Measurements from ENCODE around the gene NBEA. TPM values are rescaled to one million over a fixed set of nuclear protein-coding genes. Genes with fewer than 3 reads are reported as not detected.

NBEA gene
- total RNA-seq, 1 donor from 2014 or later, result 0.61 TPM

DNA sequence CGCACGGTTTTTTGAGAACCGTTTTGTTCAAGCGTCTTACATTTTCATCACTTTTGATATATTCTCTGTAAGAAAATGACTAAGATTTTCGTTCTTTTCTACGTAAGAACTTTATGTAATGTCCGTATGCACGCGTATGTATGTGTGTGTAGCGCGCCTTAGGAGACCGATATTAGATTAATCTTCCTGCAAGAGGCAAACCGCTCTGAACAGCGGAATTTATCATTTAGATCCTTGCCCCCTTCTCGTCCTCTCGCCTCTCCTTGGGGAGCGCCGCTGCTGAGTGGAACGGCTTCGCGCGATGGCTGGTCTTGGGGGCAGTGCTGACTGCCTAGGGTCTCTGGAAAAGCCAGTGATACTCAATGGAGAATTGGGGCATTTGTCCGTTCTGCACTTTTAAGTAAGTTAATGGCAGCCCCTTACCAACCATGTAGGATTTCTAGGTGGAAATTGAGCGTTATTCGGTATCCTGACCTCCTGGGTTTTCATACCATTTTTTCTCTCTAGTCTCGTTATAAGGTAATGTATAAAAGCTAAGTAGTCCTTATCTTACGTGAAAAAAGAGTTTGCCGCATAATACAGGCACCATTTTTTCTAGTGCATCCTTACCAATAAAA, 529.7 kb downstream of the NBEA start:
- intact Hi-C loops (cut with micrococcal nuclease), result loop anchor here (1.0 kb wide), 1 partner anchor 8 kb away; no protein-coding TSS in a partner anchor

DNA sequence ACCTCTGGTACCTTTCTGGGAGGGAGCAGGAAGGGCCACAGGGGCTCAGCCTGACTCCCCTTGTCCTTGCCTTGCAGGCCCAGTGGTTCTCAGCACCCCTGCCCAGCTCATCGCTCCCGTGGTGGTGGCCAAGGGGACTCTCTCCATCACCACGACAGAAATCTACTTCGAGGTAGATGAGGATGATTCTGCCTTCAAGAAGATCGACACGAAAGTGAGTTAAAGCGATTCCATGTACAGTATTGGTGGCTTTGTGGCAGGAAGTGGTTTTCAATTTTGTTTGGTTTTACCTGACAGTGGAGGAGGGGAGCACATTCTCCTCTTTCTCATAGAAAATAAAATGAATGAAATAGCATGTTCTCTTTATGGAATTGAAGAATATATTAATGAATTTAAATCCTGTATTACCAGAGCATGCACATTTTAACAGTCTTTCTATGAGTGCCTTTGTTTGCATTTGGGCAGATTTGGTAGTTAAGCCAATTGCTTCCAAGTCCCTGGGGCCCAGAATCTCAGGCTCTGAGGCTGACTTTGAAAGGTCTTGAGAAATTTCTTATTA, 530.3 kb downstream of the NBEA start:
- intact Hi-C loops (cut with micrococcal nuclease), result no loop called here

DNA sequence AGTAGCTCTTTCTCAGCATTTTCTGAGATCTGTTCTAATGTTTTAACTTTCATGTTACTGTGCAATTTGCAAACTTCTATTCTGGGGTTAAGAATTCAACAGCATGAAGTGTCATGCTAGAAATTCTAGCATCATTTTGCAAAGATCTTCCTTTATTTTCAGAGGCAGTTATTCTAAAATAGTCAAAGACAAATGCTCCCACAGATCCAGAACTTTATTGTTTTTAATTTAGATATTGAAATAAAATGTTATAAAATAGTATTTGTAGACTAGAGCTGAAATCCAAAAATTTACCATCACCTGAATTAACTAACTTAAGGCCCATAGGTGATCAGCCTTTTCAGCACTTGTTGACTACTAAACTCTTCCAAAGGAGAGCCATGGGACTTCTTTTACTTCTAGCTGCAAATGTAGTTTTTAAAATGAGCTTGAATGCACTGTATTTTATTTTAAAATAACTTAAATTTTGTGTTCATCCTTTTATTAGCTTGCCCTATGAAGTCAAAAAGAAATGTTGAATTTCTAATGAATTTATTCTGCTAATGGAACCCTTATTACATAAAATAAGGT, 531.2 kb downstream of the NBEA start:
- intact Hi-C loops (cut with micrococcal nuclease), result no loop called here

DNA sequence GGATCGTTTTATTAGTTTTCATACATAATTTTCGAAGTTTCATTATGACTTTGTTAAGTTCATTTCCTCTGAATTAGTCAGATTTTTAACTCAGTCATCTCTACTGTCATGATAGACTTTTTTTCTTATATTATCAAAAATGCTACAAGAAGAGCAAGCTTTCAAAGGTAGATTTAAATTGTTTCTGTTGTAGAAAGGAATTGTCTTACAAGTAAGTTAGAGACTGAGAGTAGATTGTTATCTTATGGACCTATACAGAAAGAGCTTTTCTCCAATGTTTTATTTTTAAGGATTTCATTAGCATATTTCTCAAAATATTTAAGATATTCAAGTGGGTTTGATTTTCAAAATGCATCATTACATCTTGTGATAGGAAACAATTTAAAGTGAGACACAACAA, 531.7 kb downstream of the NBEA start:
- intact Hi-C loops (cut with micrococcal nuclease), result no loop called here

DNA sequence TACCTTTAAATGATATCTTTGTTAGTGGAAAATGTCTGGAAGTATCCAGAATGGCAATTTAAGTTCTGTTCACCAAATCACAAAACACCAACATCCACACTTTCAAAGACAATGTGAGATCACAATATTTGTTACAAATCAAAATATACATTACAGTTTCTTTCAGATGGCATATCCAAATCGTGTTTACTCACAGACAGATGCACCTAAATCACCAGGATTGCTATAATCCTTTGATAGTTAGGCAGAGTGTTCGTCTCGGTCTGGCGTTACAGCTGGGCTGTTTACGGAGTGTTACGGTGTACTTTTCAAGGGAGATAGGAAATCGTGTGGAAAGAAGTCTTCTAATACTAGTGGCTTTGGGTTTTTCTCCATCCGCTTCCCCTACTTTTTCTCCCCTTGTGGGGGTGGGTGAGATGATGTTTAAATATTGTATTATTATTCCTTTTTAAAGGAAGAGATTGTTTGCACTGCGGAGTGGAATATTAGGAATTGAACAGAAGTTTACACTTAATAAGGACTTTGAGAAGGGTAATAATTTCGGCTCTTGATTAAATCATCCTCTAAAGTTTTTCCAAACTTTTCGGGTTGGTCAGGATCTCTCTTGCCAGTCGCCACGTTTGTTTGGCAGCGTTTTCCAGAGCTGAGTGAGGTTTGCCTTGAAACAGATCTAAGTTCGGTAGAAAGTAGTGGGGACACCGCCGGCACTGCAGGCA, 532.6 kb downstream of the NBEA start:
- intact Hi-C loops (cut with micrococcal nuclease), result no loop called here

DNA sequence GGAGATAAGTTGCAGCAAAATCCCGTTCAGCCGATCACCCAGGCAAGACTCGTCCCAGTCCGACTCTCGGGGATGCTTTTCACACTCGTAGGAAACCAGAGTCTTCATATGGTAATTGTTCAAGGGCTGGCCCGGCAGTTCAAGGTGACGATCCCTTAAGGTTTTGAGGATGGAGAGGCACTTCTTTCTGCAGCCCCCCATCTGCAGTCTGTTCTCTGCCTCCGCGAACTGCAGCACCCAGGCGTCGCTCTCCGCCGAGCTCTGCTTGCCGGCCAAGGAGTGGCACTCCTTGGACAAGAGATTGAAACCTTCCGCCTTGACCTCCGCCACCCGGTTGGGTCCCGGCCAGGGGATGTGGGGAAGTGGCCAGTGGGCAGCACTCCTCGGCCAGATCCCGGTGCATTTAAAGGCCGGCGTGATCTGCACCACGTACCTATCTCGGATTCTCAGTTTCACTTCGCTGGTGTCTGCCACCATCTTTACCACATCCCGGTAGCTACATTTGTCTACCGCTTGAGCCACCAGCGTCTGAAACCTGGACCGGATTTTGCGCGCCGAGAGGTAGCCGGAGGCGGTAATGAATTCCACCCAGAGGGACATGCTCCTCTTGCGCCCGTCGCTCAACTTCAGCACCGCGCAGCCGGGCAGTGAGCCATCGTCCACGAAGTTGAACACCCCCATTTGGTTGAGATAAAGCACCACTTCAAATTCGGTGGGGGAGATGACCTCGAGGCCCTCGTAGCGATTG, 533.3 kb downstream of the NBEA start:
- intact Hi-C loops (cut with micrococcal nuclease), result no loop called here

DNA sequence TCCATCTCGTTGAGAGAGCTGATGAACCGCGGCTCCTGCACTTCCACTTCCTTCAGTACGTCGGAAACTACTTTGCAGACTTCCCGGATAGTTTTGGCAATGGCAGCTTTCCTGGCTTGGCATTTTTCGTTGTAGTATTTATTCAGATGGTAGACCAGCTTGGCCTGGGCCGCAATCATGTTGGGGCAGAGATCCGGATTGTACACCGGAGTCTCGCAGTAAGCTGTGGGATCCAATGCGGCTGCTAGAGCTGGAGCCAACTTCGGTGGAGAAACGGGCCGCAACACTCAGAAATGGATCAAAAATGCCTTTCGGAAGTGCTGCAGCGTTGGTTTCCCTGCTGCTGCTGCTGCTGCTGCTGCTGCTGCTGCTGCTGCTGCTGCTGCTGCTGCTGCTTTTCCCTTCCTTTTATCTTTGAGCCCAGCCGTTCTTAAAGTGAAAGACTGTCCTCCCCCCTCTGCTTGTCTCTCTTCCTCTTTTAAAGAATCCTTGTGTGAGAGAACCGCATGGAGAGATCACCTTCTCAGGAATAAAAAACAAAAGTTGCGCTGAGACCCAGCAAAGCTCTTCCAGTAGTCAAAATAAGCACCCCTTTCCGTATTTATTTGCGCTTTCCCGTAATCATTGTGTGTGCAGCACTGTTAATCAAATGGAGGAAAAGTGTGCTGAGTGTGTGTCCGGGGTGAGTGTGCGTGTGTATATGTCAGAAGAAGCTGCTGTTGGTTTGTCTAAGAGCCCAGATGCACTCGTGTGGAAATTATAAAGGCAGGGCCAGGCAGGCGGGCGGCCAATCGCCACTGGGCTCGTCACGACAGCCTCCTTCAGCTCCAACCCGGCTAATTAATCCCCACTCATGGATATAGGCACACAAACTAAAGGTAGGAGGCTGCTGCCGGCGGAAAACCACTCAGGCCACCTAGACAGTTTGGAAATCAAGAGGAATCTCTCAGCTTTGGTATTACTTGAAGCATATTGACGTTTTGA, 534.2 kb downstream of the NBEA start, which contains the start of gene MAB21L1:
TSS of gene MAB21L1 (minus strand) at position 730 of the 984 bp plus-strand sequence. CDS start at position 179, 551 bp downstream.
- intact Hi-C loops (cut with micrococcal nuclease), result no loop called here

DNA sequence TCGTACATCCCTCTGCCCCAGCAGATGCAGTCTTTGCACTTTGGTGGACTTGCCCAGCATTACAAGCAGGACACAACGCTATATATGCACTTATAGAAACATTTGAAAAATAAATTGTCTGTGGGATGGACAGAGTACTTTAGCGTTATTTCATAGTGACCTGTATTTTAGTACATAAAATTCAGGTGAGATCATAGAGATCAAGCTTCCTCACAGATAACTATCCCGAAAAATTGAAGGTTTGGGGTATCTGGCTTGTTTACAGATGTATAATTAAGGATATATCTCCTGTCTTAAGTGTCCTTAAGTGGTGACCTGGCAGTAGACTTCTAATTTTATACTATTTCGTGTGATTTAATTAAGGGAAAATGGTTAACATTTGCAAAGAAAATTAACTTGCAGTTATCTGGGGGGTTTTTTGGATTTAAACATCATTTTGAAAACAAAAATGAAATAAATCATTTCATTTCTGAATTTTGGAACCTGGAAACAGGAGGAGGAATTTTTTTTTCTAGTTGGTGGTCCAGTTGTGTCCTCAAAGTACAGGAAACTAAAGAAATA, 535.4 kb downstream of the NBEA start:
- intact Hi-C loops (cut with micrococcal nuclease), result no loop called here

DNA sequence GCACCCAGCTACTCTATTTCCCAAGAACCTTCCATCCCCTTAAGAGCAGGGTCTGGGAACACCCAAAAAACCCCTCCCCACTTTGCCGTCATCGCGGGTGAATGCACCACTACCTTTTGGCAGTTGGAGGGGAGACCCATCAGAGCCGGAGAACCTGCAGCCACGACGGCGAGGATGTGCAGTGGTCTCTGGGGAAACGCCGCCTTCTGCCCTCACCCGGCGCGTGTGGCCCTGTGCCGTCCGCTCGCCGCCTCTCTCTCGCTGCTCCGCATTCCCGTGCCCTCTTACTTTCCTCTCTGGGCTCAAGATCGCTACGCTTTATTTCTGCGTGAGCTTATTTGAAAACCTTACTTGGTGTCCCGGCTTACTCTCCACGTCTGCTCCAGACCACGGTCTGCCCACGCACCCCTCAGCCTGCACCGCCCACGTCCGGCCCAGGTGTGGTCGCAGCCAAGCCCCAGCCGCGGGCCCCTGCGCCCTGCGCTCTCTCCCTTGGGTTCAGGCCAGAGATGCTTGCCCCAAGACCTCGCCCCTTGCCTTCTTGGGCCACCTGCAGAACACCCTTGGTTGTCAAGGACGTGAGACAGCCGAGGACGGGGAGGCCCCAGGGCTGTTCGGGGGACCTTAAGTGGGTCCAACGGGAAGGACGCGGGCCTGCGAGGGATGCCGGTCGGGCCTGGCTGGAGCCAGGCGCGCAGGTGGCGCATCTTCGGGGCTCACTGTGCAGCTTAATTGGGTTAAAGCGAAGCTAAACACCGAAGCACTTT, 536.4 kb downstream of the NBEA start:
- intact Hi-C loops (cut with micrococcal nuclease), result no loop called here

DNA sequence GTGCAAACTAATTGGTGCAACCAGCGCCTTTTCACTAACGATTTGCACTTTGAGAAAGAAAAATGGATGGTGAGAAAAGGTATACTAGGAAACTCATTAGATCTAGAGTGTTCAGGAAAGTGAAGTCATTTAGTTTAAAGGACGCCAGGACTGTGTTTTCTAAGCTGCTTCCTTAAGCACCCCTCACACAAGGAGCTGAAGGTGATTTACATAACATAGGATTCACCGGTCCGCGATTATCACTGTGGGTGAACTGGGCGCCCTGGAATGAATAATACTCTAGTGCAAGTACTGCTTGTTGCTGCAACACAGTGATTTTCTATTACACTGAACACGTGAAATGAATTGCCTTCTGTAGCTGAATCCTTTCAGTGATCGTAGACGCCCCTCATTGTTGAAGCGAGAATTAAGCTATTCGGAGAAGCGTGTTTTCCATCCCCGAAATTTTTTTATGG, 537.0 kb downstream of the NBEA start:
- intact Hi-C loops (cut with micrococcal nuclease), result no loop called here

DNA sequence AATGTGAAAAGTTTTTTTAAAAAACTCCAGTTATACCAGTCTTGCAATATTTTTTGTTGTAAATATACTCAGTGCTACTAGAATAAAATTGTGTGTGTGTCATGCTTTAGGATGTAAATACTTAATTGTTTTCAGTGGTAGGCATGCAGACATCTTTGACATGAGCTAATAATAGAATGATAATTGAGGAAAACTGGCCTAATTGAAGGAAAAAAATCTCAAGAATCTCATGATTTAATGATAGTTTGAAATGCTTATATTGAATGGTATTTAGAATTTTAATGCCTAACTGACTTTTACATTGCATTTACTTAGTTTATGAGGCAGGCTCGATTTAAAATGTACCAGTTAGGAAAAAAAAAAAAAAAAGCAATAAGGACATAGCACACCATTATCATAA, 537.6 kb downstream of the NBEA start:
- intact Hi-C loops (cut with micrococcal nuclease), result loop anchor here (1.0 kb wide), 1 partner anchor 8 kb away; no protein-coding TSS in a partner anchor

DNA sequence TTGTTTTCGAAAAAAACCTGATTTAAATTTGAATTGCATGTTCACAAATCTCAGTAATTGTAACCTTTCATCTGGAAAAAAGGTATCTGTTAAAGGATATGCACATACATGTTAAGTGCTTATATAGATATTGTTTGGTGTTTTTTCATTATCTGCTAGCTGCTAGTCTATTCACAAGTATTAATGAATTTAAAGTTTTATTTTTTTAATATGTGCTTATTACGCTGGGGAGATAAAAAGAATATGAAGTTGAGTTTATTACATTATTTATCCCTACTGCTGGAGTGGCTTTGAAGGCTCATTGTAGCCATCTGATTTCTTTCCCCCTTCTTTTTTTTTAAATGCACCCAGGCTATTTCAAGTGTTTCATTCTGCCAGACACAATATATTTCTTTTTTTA, 538.3 kb downstream of the NBEA start:
- intact Hi-C loops (cut with micrococcal nuclease), result loop anchor here (1.0 kb wide), 1 partner anchor 9 kb away; no protein-coding TSS in a partner anchor

DNA sequence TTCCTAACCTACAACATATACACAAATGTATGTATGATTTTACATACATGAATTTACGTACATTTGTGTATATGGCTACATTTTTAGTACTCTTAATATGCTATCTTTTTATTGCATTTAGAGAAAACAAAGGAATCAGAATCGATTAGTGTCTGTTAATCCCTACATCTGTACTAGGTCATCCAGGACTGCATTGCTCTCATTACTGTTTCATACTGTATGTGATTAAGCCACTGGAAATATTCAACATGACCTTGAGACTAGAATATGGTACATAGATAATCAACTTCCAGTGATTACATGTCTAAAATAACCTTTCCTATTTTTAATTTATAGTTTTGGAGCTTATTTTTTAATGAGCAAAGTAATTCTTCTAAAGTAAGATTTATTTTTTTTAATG, 539.7 kb downstream of the NBEA start:
- intact Hi-C loops (cut with micrococcal nuclease), result no loop called here

DNA sequence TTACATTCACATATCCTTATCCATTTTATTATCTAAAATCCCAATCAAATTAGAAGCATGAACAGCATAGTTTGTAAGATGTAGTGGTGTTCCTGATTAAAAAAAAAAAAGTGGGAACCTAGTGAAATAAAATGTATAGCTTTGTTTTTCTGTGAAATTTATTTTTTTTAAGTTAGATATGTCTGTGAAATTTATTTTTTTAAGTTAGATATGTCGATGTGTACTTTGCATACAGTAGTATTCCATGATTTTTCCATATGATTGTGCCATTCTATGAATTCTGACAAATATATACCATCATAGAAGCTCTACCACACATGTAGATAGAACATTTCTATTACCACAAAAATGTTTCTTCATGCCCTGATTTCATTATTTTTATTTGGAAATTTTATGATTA, 540.5 kb downstream of the NBEA start:
- intact Hi-C loops (cut with micrococcal nuclease), result no loop called here

DNA sequence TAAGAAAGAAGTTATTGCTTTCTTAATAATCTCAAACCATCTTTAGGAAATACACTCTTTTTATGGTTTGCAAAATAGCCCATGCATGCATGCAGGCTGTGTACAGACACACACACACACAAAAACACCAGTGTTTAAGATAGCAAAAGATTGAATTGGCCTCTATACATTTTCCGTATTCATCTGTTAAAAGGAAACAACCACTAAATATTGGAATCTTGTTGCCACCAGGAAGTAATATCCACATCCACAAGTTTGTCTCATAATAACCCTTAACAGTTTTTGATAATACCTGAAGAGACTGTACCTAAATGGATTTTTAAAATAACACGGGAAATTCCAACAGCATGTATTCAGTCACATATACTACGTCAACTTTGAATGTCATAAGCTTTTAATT, 541.7 kb downstream of the NBEA start:
- intact Hi-C loops (cut with micrococcal nuclease), result no loop called here

DNA sequence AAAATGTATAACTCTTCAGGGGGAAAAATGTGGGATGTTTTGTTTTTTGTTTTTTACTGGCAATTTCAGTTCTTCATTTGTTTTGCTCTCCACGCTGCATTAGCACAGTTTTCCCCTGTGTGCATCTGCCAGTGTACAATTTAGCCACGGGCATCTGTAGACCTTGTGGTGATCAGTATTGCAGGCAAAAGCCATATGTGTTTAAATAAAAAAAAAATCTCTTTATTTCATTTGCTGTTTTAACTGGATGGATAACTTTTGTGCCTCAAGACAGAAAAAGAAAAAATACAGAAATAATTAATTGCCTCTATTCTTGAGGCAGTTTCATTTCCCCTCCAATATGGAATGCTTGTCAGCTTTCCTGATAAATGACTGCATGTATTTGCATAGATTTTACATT, 542.3 kb downstream of the NBEA start:
- intact Hi-C loops (cut with micrococcal nuclease), result no loop called here

DNA sequence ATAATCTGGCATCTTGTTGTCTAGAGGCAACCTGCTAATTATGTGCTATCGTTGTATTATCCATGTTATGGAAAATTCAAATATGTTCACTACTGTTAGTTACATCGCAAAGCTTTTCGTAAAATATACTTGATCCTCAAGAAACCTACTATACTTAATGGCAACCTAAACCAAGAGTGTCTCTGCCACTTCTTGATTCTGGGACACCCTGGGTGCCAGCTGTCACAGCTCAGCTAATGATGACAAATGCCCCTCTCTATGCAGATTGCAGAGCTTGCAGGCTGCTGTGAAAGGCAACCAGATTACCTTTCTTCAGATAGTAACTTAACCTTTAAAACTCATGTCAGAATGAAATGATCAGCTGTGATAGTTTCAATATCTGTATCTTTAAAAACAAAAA, 543.4 kb downstream of the NBEA start:
- intact Hi-C loops (cut with micrococcal nuclease), result no loop called here

DNA sequence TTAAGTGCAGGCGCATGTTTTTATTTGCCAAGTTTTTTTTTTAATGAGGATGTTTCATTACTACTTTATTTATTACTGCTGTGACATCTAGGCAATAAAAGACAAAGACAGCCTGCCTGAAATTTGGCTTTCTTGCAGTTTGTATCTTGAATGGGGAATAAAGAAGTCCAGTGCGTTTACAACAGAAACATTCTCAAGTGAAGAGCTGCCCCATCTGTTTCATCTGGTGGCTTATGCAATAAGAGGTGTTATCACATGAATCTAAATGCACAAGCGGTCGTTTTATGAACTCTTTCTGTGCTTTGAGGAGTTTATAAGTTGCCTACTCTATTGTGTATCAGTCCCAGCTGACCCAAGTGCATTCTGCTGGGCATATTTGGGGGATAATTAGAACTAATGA, 547.0 kb downstream of the NBEA start:
- intact Hi-C loops (cut with micrococcal nuclease), result no loop called here

DNA sequence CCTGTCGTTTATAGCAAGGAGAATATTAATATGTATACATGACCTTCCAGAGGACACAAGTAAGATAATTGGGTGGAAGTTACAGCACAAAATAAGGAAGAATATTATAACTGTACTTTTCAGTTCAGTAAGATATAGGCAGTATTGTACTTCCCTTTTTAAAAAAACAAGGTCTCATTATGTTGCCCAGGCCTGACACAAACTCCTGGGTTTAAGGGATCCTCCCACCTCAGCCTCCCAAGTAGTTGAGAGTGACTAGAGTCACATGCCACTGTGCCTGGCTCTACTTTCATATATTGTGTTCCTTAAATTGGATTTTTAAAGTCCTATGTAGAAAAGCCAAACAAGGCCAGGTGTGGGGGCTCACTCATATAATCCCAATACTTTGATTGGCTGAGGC, 553.9 kb downstream of the NBEA start:
- intact Hi-C loops (cut with micrococcal nuclease), result no loop called here

All from T-helper 1 cell treated with Interleukin-12 subunit alpha and Interleukin-12 subunit beta and Interleukin-4 antibody, amounts not matched to agents 30 ng/mL and 1 ng/mL, for 36 hours (primary cell).